ENCODE results near the gene CEPT1. TPM values are rescaled to one million over a fixed set of nuclear protein-coding genes. Genes with fewer than 3 reads are reported as not detected.

CEPT1 gene
- total and polyA plus RNA-seq, 9 of the 15 experiments (the other 6 are each of a cell fraction or from before 2014, with no cell fraction given) = 24.4 to 72.6 (median 42.4) TPM

GRCh38 chr1:111101854-111102642 lies 38.0 kb upstream of the CEPT1 start (continued):
- TF ChIP-seq NR4A1 (CRISPR knock-in tag; IDR thresholded peaks at IDR 0.05) (no peak), NR4A1 (tag; IDR thresholded peaks at IDR 0.05) (peak; percentile 53; the same call in 1 of the 2 replicates), ZNF143 (CRISPR knock-in tag; IDR thresholded peaks at IDR 0.05) (no peak), MLX (CRISPR knock-in tag; conservative IDR thresholded peaks at IDR 0.05) (no peak), NFYB (IDR thresholded peaks at IDR 0.05; ENCODE audit: extremely low read depth, insufficient read length) (no peak), ETV6 (IDR thresholded peaks at IDR 0.05; ENCODE audit: borderline replicate concordance in 1 of 2, low read depth in 2 of 2, low read length in 1 of 2) (no peak), ETV6 (CRISPR knock-in tag; IDR thresholded peaks at IDR 0.05; ENCODE audit: borderline replicate concordance) (no peak), FOXA1 (IDR thresholded peaks at IDR 0.05; ENCODE audit: borderline replicate concordance) (no peak), MTA3 (IDR thresholded peaks at IDR 0.05; ENCODE audit: borderline replicate concordance) (no peak; the same call in 1 of the 2 replicates), ZNF57 (CRISPR knock-in tag; IDR thresholded peaks at IDR 0.05) (no peak), NR2C1 (IDR thresholded peaks at IDR 0.05) (0 out of 2 replicates have a peak, but pooled peaks have one; percentile 36), NR2C1 (tag; IDR thresholded peaks at IDR 0.05) (no peak; the same call in none of the 2 replicates), ZBTB7A (IDR thresholded peaks at IDR 0.05; ENCODE audit: borderline replicate concordance, control insufficient read depth, low read depth, low read length) (no peak), NR3C1 (CRISPR knock-in tag; IDR thresholded peaks at IDR 0.05) (no peak)
- TF ChIP-seq, protein P1, sequence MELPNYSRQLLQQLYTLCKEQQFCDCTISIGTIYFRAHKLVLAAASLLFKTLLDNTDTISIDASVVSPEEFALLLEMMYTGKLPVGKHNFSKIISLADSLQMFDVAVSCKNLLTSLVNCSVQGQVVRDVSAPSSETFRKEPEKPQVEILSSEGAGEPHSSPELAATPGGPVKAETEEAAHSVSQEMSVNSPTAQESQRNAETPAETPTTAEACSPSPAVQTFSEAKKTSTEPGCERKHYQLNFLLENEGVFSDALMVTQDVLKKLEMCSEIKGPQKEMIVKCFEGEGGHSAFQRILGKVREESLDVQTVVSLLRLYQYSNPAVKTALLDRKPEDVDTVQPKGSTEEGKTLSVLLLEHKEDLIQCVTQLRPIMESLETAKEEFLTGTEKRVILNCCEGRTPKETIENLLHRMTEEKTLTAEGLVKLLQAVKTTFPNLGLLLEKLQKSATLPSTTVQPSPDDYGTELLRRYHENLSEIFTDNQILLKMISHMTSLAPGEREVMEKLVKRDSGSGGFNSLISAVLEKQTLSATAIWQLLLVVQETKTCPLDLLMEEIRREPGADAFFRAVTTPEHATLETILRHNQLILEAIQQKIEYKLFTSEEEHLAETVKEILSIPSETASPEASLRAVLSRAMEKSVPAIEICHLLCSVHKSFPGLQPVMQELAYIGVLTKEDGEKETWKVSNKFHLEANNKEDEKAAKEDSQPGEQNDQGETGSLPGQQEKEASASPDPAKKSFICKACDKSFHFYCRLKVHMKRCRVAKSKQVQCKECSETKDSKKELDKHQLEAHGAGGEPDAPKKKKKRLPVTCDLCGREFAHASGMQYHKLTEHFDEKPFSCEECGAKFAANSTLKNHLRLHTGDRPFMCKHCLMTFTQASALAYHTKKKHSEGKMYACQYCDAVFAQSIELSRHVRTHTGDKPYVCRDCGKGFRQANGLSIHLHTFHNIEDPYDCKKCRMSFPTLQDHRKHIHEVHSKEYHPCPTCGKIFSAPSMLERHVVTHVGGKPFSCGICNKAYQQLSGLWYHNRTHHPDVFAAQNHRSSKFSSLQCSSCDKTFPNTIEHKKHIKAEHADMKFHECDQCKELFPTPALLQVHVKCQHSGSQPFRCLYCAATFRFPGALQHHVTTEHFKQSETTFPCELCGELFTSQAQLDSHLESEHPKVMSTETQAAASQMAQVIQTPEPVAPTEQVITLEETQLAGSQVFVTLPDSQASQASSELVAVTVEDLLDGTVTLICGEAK (IDR thresholded peaks at IDR 0.05) = no peak
- TF ChIP-seq, protein P1 (CRISPR knock-in tag; IDR thresholded peaks at IDR 0.05) = no peak
- TF ChIP-seq, protein P2, sequence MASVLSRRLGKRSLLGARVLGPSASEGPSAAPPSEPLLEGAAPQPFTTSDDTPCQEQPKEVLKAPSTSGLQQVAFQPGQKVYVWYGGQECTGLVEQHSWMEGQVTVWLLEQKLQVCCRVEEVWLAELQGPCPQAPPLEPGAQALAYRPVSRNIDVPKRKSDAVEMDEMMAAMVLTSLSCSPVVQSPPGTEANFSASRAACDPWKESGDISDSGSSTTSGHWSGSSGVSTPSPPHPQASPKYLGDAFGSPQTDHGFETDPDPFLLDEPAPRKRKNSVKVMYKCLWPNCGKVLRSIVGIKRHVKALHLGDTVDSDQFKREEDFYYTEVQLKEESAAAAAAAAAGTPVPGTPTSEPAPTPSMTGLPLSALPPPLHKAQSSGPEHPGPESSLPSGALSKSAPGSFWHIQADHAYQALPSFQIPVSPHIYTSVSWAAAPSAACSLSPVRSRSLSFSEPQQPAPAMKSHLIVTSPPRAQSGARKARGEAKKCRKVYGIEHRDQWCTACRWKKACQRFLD (CRISPR knock-in tag; IDR thresholded peaks at IDR 0.05) = no peak

Data from K562 (cell line).